Left ventricle myocardium inferior (tissue), 1 donor: ENCODE data around the gene KLHL29. TPM values are rescaled to one million over a fixed set of nuclear protein-coding genes. Genes with fewer than 3 reads are reported as not detected.

ENCODE experiments used
- DNase-seq: peaks from one replicate; pipeline ENCODE4 v3.0.0-alpha.2; 2020
- H3K27ac ChIP-seq: fragments of 200-600 bp; replicated peaks from 2 replicates; pipeline ENCODE4 v1.8.0; 2021
- H3K27me3 ChIP-seq: fragments of 200-600 bp; 2 replicates; pipeline ENCODE4 v1.8.0; 2021; ENCODE audit warnings: low read depth
- H3K36me3 ChIP-seq: fragments of 200-600 bp; 2 replicates; pipeline ENCODE4 v1.8.0; 2021
- H3K4me1 ChIP-seq: fragments of 200-600 bp; 2 replicates; pipeline ENCODE4 v1.8.0; 2021
- H3K4me3 ChIP-seq: fragments of 200-600 bp; 2 replicates; pipeline ENCODE4 v1.8.0; 2021; ENCODE audit warnings: mild to moderate bottlenecking, moderate library complexity
- H3K9me3 ChIP-seq: fragments of 200-600 bp; replicated peaks from 2 replicates; pipeline ENCODE4 v1.8.0; 2021
- intact Hi-C: fragments of 100-400 bp; cut with micrococcal nuclease; formaldehyde crosslinking; loops from one replicate; pipeline ENCODE4 v1.11.0; 2022
- total RNA-seq: library from RNA; stranded (reverse); fragmentation: NEBNext Ultra II Directional; extraction: Animal tissue kit (Norgen Biotek cat#: 25700); gene quantifications from one replicate; pipeline ENCODE4 v1.2.1, GENCODE V29; 2021
- TF ChIP-seq, protein P1 (sequence below): fragments of 200-600 bp; IDR thresholded peaks from 2 replicates; pipeline ENCODE4 v1.8.0; 2021; ENCODE audit warnings: antibody characterized with exemption, mild to moderate bottlenecking, borderline replicate concordance
- donor health status: DM: no; HTN: yes; CAD: no; lungs with severe emphysema.

The KLHL29 gene
- total RNA-seq, 1 donor from 2014 or later, result 1.1 TPM

DNA sequence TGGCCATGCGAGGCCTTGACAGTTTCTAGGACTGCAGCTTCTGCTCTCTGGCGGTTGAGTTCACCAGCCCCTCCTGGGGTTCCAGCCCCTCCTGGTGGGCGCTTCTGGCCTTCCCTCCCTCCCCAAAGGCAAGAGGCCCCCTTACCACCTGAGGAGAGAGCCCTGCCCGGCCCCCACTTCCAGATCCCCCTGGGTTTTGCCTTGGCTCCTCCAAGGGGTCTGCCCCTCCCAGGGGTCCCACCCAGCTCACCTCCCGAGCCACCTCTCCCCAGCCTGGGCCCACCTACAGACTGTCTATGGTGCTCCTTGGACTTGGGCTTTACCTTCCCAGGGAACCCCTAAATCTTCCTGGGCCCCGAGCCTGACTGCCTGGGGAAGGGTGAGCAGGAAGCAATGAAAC is 277.5 kb downstream of the KLHL29 start:
- Histone ChIP-seq H3K27me3 (peaks cover 16% of the 10 kb centered on the region), H3K9me3 (no peaks in the 10 kb centered on the region), H3K27ac (no peak overlapping the region), H3K36me3 (no peaks in the 10 kb centered on the region), H3K4me1 (peaks cover 18% of the 10 kb centered on the region), H3K4me3 (no peak overlapping the region)
- DNase-seq, result no peak
- intact Hi-C loops, result no loop called here
- TF ChIP-seq, protein P1, sequence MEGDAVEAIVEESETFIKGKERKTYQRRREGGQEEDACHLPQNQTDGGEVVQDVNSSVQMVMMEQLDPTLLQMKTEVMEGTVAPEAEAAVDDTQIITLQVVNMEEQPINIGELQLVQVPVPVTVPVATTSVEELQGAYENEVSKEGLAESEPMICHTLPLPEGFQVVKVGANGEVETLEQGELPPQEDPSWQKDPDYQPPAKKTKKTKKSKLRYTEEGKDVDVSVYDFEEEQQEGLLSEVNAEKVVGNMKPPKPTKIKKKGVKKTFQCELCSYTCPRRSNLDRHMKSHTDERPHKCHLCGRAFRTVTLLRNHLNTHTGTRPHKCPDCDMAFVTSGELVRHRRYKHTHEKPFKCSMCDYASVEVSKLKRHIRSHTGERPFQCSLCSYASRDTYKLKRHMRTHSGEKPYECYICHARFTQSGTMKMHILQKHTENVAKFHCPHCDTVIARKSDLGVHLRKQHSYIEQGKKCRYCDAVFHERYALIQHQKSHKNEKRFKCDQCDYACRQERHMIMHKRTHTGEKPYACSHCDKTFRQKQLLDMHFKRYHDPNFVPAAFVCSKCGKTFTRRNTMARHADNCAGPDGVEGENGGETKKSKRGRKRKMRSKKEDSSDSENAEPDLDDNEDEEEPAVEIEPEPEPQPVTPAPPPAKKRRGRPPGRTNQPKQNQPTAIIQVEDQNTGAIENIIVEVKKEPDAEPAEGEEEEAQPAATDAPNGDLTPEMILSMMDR, result no peak

DNA sequence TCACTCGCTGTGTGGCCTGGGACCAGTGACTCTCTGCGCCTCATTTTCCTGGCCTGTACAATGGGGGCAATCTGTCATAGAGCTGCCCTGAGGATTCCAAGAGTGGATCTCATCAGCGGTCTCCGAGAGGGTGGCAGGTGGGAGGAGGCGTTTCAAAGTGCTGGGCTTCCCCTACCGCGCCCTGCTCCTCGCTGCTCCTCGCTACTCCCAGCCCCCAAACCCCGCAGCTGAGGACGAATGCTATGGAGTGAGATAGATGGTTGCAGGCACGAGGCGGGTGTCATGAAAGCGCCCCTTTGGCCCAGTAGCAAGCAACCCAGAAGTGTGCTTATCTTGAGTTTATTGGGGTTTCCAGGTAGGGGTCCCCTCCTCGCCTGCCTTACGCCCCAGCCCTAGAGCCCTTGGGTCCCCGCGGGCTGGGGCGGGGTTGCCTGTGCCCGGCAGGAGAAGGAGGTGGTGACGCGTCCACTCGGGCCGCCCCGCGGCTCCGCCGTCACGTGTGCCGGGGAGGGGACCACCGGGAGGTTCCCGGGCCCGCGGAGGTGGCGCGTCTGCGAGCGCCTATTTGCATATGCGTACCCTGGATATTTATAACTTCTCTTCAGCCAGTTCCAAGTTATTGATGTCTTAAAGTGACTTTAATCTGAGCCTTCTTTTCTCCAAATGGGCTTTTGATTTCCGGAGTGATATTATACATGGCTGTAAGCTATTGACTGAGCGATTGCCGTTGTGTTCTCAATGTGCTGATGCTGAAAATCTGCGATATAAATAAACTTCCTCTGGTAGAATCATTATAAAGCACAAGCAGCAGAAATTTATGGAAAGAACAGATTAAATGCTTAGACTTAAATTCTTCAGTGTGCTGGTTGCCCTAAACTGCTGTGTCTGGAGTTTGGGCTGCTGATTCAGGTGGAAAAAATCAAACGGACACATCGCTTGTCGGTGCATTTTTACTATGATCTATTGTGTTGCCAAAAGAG is 278.3 kb downstream of the KLHL29 start:
- TF ChIP-seq, protein P1, result no peak
- Histone ChIP-seq H3K9me3 (no peaks in the 10 kb centered on the region), H3K4me3 (peak overlapping the region; percentile 55), H3K27me3 (peaks cover 8% of the 10 kb centered on the region), H3K36me3 (no peaks in the 10 kb centered on the region), H3K4me1 (peaks cover 18% of the 10 kb centered on the region), H3K27ac (peak overlapping the region; percentile 21)
- intact Hi-C loops, result no loop called here
- no peak for DNase-seq

DNA sequence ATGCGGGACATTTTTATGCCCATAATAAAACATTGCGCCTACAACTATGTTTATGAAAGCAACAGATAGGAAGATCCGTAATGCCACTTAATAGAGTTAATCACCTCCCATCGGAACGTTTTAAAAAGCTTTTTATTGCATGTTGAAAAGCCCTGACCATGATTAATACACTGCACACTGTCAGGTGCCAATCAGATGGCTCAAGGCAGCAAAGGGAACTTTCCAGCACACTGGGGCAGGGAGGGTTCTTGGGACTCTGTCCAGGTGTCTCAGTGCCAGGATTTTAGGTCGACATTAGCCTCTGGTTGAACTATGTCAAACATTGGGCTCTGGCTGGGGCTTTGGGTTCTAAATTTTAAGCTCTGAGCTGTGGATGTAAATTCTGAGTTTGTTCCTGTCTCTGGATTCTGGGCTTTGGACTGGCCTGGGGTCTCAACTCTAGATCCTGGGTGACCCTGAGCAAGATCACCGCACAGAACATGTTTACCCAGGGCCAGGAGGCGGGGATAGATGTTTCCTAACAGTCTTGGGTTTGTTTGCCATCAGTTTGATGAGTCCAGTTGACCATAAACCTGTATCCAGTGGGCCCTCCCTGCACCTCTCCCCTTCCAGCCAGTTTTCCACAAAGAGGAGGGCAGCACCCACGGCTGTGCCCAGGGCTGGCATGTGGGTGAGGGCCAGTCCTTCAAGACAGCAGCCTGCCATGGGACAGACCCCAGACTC is 279.2 kb downstream of the KLHL29 start:
- Histone ChIP-seq H3K27ac (no peak overlapping the region), H3K4me3 (no peak overlapping the region), H3K4me1 (peaks cover 21% of the 10 kb centered on the region), H3K36me3 (no peaks in the 10 kb centered on the region), H3K9me3 (no peaks in the 10 kb centered on the region), H3K27me3 (no peaks in the 10 kb centered on the region)
- no peak for DNase-seq
- TF ChIP-seq, protein P1, result no peak
- intact Hi-C loops, result no loop called here

DNA sequence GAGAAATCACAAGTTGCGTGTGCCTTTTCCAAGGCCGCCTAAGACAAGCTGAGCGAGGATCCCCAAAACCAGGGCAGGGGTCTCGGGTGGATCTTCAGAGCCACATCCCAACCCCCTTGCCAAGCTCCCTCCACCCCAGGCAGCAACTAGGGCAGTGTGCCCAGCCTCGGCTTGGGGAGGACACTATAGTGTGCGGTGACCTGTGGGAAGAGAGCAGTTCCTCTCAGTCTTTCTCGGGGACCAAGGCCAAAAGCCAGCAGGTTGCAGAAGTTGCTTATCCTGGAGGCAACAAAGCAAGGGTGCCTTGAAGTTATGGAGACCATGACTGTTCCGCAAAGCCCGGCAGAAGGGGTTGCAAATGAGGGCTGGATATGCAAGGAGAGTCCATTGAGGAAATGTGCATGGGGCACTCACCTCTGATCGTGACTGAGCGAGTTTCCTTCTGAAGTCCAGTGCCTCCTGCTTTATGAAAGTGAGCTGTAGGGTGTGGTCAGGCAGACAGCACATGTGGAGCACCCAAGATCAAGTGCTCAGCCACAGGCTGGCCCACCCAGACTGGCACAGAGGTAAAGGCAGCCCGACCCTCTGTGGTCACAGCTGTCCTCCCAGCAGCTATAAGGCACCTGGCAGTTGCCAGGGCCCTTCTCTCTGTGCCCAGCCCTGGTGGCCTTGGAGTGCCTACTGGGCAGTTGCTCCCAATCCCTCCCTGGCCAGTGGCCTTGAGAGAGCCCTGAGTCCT is 281.4 kb downstream of the KLHL29 start:
- Histone ChIP-seq H3K36me3 (no peaks in the 10 kb centered on the region), H3K9me3 (no peaks in the 10 kb centered on the region), H3K4me1 (peaks cover 35% of the 10 kb centered on the region), H3K4me3 (no peak overlapping the region), H3K27me3 (no peaks in the 10 kb centered on the region), H3K27ac (no peak overlapping the region)
- no peak for DNase-seq
- intact Hi-C loops, result no loop called here
- TF ChIP-seq, protein P1, result no peak

DNA sequence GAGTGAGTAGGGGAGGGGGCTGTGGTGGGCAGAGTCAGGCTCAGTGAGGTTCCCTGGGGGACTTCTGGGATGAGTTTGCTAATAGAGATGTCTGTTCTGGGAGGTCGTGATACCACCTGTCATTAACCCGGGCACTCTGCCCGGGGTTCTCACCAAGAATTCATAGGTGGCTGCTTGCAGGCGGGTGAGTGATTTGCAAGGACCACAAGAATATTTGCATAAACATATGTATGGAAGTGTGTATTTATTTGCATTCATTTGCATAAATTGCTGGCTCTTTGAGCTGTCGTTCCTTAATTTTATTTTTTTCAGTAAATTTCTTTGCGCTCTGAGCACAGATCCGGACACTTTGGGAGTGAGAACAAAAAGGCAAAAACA is 282.0 kb downstream of the KLHL29 start:
- no peak overlapping the region for H3K27ac ChIP-seq
- no peaks in the 10 kb centered on the region for H3K36me3 ChIP-seq
- no peak overlapping the region for H3K4me3 ChIP-seq
- intact Hi-C loops, result no loop called here
- H3K27me3 ChIP-seq, result no peaks in the 10 kb centered on the region
- peaks cover 35% of the 10 kb centered on the region for H3K4me1 ChIP-seq
- no peak for DNase-seq
- no peaks in the 10 kb centered on the region for H3K9me3 ChIP-seq
- TF ChIP-seq, protein P1, result no peak
